ENCODE results near the gene SMC1B.

DNA sequence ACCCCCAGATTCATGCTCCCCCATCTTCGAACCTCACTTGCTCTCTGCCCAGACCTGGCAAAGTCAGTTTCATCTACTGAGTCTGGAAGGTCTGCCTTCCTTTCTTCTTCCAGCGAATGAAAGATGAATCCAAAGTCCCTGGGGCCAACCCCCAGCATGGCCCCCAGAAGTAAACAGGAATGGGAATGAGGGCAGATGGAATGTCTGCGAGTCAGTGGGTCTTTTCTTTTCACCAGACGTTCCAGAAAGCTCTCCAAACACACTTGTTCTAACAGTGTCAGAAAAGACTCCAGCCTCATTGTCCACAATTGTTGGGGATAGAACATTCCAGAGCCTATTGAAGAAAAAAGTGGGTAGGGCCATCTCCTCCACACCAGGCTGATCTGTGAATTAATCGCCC is 28.7 kb upstream of the SMC1B start:
- no peak for TF ChIP-seq EZH2 (IDR thresholded peaks at IDR 0.05; ENCODE audit: borderline replicate concordance, low read depth, low read length, poor library complexity, severe bottlenecking)
- TF ChIP-seq, protein P1, sequence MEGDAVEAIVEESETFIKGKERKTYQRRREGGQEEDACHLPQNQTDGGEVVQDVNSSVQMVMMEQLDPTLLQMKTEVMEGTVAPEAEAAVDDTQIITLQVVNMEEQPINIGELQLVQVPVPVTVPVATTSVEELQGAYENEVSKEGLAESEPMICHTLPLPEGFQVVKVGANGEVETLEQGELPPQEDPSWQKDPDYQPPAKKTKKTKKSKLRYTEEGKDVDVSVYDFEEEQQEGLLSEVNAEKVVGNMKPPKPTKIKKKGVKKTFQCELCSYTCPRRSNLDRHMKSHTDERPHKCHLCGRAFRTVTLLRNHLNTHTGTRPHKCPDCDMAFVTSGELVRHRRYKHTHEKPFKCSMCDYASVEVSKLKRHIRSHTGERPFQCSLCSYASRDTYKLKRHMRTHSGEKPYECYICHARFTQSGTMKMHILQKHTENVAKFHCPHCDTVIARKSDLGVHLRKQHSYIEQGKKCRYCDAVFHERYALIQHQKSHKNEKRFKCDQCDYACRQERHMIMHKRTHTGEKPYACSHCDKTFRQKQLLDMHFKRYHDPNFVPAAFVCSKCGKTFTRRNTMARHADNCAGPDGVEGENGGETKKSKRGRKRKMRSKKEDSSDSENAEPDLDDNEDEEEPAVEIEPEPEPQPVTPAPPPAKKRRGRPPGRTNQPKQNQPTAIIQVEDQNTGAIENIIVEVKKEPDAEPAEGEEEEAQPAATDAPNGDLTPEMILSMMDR (conservative IDR thresholded peaks at IDR 0.05; ENCODE audit: low read depth, low read length) = no peak
